ENCODE data around the gene MEP1A.
"Not testable (repeated sequence)": the region's sequence is repeated elsewhere in the genome, so short reads cannot be mapped to it uniquely, and the experiment has no call there.

MEP1A gene

GRCh38 chr6:46834257-46834916 is 41.2 kb downstream of the MEP1A start:
- DNase-seq (ENCODE audit: low read depth), result not testable (repeated sequence)

DNA sequence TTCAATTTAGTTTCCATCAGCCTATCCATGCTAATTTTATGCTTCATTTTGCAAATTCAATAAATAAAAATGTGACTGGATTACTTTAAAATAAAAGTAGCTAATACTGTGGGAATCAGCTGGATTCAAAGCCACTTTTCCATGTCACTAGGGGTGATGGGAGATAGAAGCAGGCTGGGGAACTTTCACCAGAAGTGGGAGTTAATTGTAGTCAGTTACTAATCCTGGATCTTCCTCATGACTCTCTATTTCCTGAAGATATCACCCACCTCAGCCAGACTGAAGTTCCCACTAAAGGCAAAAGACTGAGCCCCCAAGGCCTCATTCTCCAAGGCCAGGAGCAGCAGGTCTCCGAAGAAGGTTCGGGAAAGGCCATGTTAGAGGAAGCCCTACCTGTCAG is 41.8 kb downstream of the MEP1A start:
- not testable (repeated sequence) for DNase-seq (ENCODE audit: low read depth)

DNA sequence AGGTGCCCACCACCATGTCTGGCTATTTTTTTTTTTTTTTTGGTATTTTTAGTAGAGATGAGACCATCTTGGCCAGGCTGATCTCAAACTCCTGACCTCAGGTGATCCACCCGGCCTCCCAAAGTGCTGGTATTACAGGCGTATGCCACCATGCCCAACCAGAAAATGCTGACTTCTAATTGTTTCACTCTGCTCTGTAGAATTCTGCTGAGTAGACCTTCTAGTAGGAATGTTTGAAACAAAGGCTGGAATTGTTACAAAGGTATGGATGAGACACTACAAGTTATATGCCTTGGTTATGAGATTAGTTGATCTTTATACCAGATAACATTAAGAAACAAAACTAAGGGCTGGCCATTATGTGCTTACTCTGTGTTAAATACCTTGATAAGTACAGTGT is 44.8 kb downstream of the MEP1A start:
- no peak for DNase-seq (ENCODE audit: low read depth)

- DNase-seq (ENCODE audit: low read depth), result not testable (repeated sequence)
Measured at GRCh38 chr6:46842252-46842846, 49.2 kb downstream of the MEP1A start.

GRCh38 chr6:46845126-46845525 is 51.9 kb downstream of the MEP1A start:
- DNase-seq (ENCODE audit: low read depth), result no peak

- no peak for DNase-seq (ENCODE audit: low read depth)
Measured at GRCh38 chr6:46848684-46849360, 55.6 kb downstream of the MEP1A start.

DNA sequence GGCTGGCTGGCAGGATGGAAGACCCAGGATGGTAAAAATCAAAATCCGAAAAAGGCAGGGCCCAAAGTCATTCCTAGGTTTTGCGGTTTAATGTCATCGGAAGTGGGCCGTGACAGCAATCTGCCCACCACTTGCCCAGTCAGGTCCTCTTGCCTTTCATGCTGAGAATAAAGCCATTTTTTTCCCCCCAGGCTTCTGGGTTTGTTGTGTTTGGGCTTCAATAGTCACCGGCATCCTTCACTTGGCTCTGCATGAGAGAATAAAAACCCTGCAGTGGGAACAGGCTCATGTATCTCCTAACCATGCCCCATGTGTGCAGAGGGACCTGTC is 56.1 kb downstream of the MEP1A start:
- no peak for DNase-seq (ENCODE audit: low read depth)

GRCh38 chr6:46850792-46851191 is 57.6 kb downstream of the MEP1A start:
- no peak for DNase-seq (ENCODE audit: low read depth)

- not testable (repeated sequence) for DNase-seq (ENCODE audit: low read depth)
Measured at GRCh38 chr6:46851576-46851975, 58.4 kb downstream of the MEP1A start.

- DNase-seq (ENCODE audit: low read depth), result not testable (repeated sequence)
Measured at GRCh38 chr6:46855966-46856365, 62.8 kb downstream of the MEP1A start.

GRCh38 chr6:46862381-46862780 is 69.2 kb downstream of the MEP1A start:
- DNase-seq (ENCODE audit: low read depth), result no peak

GRCh38 chr6:46863791-46864190 is 70.6 kb downstream of the MEP1A start:
- DNase-seq (ENCODE audit: low read depth), result no peak

GRCh38 chr6:46865221-46865620 is 72.0 kb downstream of the MEP1A start:
- no peak for DNase-seq (ENCODE audit: low read depth)

DNA sequence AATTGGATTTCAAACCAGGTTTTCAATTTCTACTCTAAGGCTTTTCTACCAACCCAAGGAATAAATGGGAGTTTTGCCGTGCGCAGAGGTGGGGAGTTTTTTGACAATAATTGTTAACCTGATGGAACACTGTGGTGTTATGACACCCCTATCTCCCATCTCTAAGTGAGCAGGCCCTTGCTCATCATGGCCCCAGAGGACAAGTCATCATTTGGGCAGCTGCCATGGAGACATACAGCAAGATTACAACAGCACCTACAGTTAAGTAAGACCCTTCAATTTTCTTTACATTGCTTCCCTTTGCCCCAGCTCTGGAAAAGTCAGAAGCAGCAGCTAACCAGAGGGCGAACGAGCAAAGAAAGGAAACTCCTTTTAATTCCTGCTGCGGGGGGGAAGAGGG is 74.2 kb downstream of the MEP1A start:
- no peak for DNase-seq (ENCODE audit: low read depth)

GRCh38 chr6:46876126-46876525 is 82.9 kb downstream of the MEP1A start:
- DNase-seq (ENCODE audit: low read depth), result no peak

DNA sequence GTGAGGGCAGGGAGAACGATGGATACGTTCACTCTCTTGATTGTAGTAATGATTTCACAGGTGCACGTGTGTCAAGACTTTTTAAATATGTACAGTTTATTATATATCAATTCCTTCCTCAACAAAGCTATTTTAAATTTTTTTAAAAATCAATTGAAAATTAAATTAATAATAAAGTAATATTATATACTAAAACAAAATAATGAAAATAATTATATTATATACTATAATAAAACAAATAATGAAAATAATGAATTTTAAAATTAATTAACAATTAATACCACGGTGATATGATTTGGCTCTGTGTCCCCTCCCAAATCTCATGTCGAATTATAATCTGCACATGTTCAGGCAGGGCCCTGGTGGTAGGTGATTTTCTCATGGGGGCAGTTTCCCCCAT is 85.8 kb downstream of the MEP1A start:
- no peak for DNase-seq (ENCODE audit: low read depth)

DNA sequence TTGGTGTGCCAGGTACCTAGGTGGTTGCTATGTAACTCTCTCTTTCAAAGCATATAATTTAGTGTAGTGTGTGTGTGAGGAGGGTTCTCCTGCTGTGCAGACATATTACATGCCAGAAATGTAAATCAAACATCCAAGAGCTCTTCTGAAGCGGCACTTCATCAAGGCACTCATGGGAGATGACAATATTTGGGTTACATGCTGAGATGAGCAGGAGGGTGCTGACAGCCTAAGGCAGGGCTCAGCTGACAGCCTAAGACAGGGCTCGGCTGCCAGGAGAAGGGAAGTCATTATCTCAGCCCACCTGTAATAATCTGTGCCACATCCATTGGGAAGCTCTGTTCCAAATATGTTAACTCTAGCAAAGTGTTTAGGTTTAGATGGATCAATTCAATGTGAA is 89.5 kb downstream of the MEP1A start:
- DNase-seq (ENCODE audit: low read depth), result no peak

DNA sequence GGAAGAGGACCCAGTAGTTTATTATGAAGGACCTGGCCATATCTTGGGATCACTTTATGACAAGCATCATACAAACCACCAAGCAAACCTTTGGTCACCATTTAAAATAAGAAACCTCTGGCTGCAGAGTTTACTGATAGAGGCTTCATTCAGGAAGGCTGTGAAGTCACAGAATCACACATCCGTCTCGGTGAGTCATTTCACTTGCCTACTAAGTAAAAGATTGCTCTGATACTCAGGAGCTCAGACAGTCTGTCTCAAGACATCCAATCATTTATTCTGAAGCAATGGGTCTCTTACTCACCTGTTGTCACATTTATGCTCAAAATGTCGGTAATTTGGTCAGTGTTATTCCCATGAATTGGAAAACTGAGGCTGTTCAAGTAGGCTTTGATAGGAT is 94.8 kb downstream of the MEP1A start:
- no peak for DNase-seq (ENCODE audit: low read depth)

DNA sequence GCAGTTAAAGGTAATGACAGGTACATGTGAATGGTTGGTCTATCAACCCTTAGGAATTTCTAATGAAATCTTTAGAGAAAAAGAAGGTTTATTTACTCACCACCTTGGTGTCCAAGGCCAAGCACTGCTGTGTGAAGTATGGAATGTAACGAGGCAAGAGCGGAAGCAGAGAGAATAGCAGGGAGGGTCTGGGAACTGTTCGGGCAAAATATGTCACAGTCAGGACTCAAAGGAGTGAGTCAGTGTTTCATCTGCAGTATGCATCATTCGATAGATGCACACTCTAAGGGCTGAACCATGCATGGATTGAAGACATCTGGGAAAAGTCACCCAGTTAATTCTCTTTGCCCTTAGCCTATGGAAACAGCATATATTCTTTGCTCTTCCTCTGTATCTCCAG is 95.4 kb downstream of the MEP1A start:
- DNase-seq (ENCODE audit: low read depth), result no peak
